AG08396 (cell line): ENCODE data around the gene MTRFR.
"Not testable (repeated sequence)": the region's sequence is repeated elsewhere in the genome, so short reads cannot be mapped to it uniquely, and the experiment has no call there.

Experiments used
- DNase-seq: peaks from one replicate; pipeline ENCODE4 v3.0.0; 2012; ENCODE audit warnings: low spot score, mixed read lengths

Gene MTRFR

GRCh38 chr12:123248996-123249741, 15.9 kb downstream of the MTRFR start:
- DNase-seq = not testable (repeated sequence)

GRCh38 chr12:123250471-123251383, 17.5 kb downstream of the MTRFR start:
- DNase-seq = no peak

GRCh38 chr12:123251403-123252076, 18.3 kb downstream of the MTRFR start:
- no peak for DNase-seq

- DNase-seq = not testable (repeated sequence)
Observed at GRCh38 chr12:123252365-123252764, 19.1 kb downstream of the MTRFR start.

GRCh38 chr12:123253641-123254459, 20.6 kb downstream of the MTRFR start:
- no peak for DNase-seq

- DNase-seq = no peak
Observed at GRCh38 chr12:123254853-123255446, 21.7 kb downstream of the MTRFR start.

DNA sequence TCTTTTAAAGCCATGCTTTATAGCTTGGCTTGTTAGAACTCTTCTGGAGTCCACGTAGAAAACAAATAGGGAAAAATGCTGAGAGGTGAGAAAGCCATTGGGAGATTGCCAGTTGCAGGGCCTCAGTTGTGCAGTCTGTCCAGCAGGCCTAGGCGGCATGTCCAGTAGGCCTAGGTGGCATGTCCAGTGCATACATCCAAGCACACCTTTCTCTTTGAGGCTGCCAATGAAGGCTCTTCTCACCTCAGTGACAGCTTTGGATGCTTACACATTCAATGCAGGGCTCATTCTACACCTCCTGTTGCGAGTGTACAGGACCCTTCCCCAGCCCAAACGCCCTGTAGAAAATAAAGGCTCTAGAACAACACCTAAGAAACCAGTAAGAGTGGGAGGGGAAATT, 25.4 kb downstream of the MTRFR start:
- no peak for DNase-seq

GRCh38 chr12:123260081-123260480, 26.8 kb downstream of the MTRFR start:
- no peak for DNase-seq

- DNase-seq = no peak
Observed at GRCh38 chr12:123261196-123261595, 28.0 kb downstream of the MTRFR start.

GRCh38 chr12:123263196-123263817, 30.1 kb downstream of the MTRFR start:
- DNase-seq = no peak

- no peak for DNase-seq
Observed at GRCh38 chr12:123264642-123265041, 31.4 kb downstream of the MTRFR start.

- DNase-seq = no peak
Observed at GRCh38 chr12:123265851-123266678, 32.8 kb downstream of the MTRFR start.

DNA sequence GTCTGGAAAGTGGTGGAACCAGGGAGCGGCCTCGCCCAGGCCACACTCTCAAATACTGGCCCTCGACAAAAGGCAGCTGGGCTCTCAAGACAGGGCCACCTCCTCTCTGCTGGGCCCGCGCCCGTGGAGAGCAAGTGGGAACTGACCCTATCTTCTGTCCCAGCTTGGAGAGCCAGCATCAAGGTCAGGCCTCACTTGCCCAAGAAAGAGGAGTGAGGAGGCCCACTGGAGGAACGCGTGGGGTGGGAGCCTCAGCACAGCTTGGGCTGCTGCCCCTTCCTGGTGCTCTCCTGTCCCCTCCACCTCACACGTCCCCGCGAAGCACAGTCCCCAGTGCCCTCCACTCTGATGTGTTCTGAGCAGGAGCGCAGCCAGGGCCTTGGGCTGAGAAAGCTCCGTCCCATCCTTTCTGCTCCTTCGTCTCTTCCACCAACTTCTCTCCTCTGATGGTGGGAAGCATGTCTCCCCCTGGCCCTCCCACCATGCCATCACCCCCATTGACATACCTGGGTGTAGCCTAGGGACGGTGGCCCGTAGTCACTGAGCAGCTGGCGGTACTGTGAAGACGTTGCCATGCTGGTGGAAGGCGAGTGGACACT, 33.5 kb downstream of the MTRFR start:
- no peak for DNase-seq

DNA sequence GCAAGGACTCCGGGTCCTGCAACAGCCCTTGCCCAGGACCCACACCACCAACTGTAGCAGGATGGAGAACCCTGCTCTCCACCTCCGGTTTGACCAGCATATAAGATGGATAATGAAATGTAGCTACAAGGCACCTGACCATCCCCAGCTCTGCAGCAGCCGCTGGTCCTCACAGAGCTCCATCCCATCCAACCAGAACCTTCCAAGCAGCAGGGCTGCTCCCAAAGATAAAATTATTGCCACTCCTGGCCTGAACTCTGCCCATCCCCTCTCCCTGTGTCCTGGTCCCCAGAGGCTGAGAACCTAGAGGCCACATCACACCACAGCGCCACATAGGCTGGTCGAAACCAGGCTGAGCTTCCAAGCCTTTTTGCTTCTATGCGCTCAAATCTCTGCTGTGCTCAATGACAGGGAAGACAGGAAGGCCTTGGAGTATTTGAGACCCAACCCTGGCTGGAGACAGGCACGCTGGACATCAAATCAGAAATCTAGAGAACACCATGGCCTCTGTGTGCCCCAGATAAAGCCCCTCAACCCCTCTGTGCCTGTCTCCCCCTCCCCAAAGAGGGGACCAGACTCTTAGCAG, 34.2 kb downstream of the MTRFR start:
- no peak for DNase-seq

GRCh38 chr12:123267991-123268843, 35.0 kb downstream of the MTRFR start:
- DNase-seq = no peak

DNA sequence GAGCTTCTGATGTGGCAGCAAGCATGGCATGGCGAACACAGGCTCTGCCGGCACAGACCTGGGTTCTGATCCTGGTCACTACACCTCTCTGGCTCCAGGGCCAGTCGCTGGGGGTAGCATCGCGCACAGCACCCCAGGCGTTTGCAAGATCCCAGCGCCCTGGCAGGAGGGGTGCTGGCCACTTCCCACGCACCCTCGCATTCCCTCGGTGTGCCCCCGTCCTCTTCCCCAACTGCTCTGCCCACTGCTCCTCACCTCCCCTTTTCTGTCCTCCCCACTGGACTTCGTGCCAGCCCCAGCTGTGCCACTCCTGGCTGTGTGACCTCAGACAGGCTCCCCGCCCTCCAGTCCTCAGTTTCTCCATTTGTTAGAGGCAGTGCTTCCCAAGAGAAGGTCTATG, 35.6 kb downstream of the MTRFR start:
- DNase-seq = no peak

- DNase-seq = peak; percentile 87
Observed at GRCh38 chr12:123269395-123269892, 36.2 kb downstream of the MTRFR start.

GRCh38 chr12:123269896-123270213, 36.6 kb downstream of the MTRFR start:
- no peak for DNase-seq
